ENCODE data around the gene PLEKHA6.

- TF ChIP-seq POLR2A (IDR thresholded peaks at IDR 0.05; ENCODE audit: low read length) (no peak), GATA1 (IDR thresholded peaks at IDR 0.05; ENCODE audit: low read depth, low read length) (no peak)
Observed at GRCh38 chr1:204338360-204338759, 21.4 kb downstream of the PLEKHA6 start.

Data from erythroblast (primary cell).